Renal pelvis (tissue), 12 donors: ENCODE measurements around the gene ALG10B. TPM values are rescaled to one million over a fixed set of nuclear protein-coding genes. Genes with fewer than 3 reads are reported as not detected.
"Not testable (repeated sequence)": the region's sequence is repeated elsewhere in the genome, so short reads cannot be mapped to it uniquely, and the experiment has no call there.

Experiments used
- DNase-seq: peaks from one replicate; pipeline ENCODE4 v3.0.0-alpha.2; 2013
- long read RNA-seq, 16 experiments: transcript quantifications; one replicate each; lab custom pipeline, GENCODE V29; 2026
- polyA plus RNA-seq, 3 donors: library from polyadenylated mRNA; unstranded; fragments of 120-200 nt; gene quantifications; one replicate each; pipeline ENCODE4 v1.2.1, GENCODE V29; 2013; ENCODE audit not compliant: insufficient read length in 3 of 3

Gene ALG10B
- polyA plus RNA-seq: 10 to 100 TPM in 2 of 3 donors, 1 to 10 TPM in 1; 9.7 to 14.1 (median 13.8) TPM
- long read RNA-seq, donor 1, full-length matches to known transcripts: 1 of 1 reads
- long read RNA-seq, donor 1, partial matches to known transcripts: 0 of 1 reads
- long read RNA-seq, donor 1, other reads (novel, unspliced or antisense): 0 of 1 reads
- long read RNA-seq, donor 2: 0 reads
- long read RNA-seq, donor 3, full-length matches to known transcripts: 6 of 6 reads
- long read RNA-seq, donor 3, partial matches to known transcripts: 0 of 6 reads
- long read RNA-seq, donor 3, other reads (novel, unspliced or antisense): 0 of 6 reads
- long read RNA-seq, donor 4, full-length matches to known transcripts: 2 of 2 reads
- long read RNA-seq, donor 4, partial matches to known transcripts: 0 of 2 reads
- long read RNA-seq, donor 4, other reads (novel, unspliced or antisense): 0 of 2 reads
- long read RNA-seq, donor 5, full-length matches to known transcripts: 2 of 2 reads
- long read RNA-seq, donor 5, partial matches to known transcripts: 0 of 2 reads
- long read RNA-seq, donor 5, other reads (novel, unspliced or antisense): 0 of 2 reads
- long read RNA-seq, donor 6: 0 reads
- long read RNA-seq, donor 7, full-length matches to known transcripts: 2 of 2 reads
- long read RNA-seq, donor 7, partial matches to known transcripts: 0 of 2 reads
- long read RNA-seq, donor 7, other reads (novel, unspliced or antisense): 0 of 2 reads
- long read RNA-seq, donor 8, full-length matches to known transcripts: 2 of 2 reads
- long read RNA-seq, donor 8, partial matches to known transcripts: 0 of 2 reads
- long read RNA-seq, donor 8, other reads (novel, unspliced or antisense): 0 of 2 reads
- long read RNA-seq, donor 9, full-length matches to known transcripts: 1 of 1 reads
- long read RNA-seq, donor 9, partial matches to known transcripts: 0 of 1 reads
- long read RNA-seq, donor 9, other reads (novel, unspliced or antisense): 0 of 1 reads
- long read RNA-seq, donor 10, full-length matches to known transcripts: 4 of 4 reads
- long read RNA-seq, donor 10, partial matches to known transcripts: 0 of 4 reads
- long read RNA-seq, donor 10, other reads (novel, unspliced or antisense): 0 of 4 reads
- long read RNA-seq, donor 11, full-length matches to known transcripts: 1 of 1 reads
- long read RNA-seq, donor 11, partial matches to known transcripts: 0 of 1 reads
- long read RNA-seq, donor 11, other reads (novel, unspliced or antisense): 0 of 1 reads
- long read RNA-seq, donor 12, full-length matches to known transcripts: 5 of 5 reads
- long read RNA-seq, donor 12, partial matches to known transcripts: 0 of 5 reads
- long read RNA-seq, donor 12, other reads (novel, unspliced or antisense): 0 of 5 reads
- long read RNA-seq, donor 13, full-length matches to known transcripts: 1 of 1 reads
- long read RNA-seq, donor 13, partial matches to known transcripts: 0 of 1 reads
- long read RNA-seq, donor 13, other reads (novel, unspliced or antisense): 0 of 1 reads
- long read RNA-seq, donor 14: 0 reads
- long read RNA-seq, donor 15, partial matches to known transcripts: 0 of 2 reads
- long read RNA-seq, donor 15, other reads (novel, unspliced or antisense): 0 of 2 reads
- long read RNA-seq, donor 16, full-length matches to known transcripts: 2 of 2 reads
- long read RNA-seq, donor 16, partial matches to known transcripts: 0 of 2 reads
- long read RNA-seq, donor 16, other reads (novel, unspliced or antisense): 0 of 2 reads

DNA sequence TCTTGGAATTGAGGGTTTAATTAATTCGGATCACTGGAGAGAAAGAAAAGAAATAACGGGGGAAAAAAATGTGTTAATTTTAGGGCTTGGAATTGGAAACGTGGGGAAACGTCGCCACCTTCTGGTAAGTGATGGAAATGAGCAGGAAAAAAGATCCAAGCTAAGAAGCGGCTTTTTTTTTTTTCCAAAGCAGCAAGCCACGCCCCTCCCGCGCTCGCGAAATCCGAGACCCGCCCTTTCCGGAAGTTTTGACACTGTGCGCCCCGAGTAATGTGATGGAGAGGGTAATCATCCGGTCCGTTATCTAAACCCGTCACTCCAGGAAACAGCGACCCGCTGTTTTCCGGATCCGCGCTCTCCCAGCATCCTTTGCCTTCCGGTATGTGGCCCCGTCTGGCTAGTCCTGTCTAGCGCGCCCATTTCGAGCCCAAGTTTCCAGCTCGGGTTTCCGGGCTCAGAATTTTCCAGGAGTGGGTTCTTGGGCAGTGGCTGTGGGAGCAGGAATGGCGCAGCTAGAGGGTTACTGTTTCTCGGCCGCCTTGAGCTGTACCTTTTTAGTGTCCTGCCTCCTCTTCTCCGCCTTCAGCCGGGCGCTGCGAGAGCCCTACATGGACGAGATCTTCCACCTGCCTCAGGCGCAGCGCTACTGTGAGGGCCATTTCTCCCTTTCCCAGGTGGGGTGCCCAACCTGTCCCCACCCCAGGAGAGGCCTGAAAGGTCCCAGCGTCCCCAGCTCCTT is at the start of gene ALG10B:
Gene ALG10B (plus strand): TSS at position 384 of the 739 bp plus-strand sequence. CDS start 120 bp downstream, at position 504.
- peak; percentile 96 for DNase-seq

DNA sequence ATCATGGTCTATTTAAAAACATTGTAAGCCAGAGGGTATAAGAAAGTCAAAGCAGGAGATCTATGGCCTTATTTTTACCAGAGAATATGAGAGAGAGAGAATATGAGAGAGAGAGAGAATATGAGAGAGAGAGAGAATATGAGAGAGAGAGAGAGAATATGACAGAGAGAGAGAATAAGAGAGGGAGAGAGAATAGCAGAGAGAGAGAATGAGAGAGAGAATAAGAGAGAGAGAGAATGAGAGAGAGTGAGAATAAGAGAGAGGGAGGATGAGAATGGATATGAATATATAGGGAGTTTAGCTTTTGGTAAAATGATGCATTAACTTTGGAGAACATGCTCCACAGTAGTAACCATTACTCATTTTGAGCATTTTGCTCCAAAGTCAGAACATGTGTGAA is 48.0 kb upstream of the ALG10B start:
- DNase-seq: no peak

DNA sequence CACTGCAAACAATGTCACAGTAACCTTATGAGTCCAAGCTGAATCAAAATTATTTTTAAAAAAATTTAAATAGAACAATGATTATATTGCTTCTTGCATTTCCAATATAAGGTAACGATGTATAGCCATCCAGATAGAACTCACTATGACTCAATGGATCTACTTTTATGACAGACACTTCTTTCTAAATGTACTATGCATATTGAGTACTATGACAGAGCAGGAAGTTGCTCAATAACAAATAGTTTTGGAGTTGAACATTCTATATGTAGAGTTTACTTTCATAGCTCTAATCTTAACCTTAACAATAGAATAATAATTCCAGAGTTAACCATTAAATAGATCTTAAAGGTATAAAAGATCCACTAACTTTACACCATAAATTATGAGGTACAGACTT is 46.7 kb upstream of the ALG10B start:
- no peak for DNase-seq

GRCh38 chr12:38279756-38280155 is 36.8 kb upstream of the ALG10B start:
- no peak for DNase-seq

- DNase-seq: no peak
These were observed 33.7 kb upstream of the ALG10B start for GRCh38 chr12:38282886-38283285.

DNA sequence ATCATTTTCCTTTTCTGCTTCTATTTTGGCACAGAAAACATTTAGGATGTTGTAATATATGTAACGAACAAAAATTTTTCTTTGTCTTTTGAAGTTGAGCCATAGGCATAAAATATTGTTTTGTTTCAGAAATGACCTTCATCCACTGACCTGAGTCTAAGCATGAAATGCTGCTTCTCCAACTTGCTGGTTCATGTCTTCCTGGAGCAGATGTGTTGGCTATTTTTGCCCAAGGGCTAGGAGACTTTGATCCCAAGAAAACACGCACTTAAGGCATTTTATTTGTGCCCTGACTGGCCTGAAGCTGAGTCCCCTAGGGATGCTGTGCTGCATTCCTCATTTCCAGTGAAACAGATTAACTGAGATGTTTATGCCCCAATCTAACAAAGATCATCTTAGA is 27.2 kb upstream of the ALG10B start:
- DNase-seq: no peak

DNA sequence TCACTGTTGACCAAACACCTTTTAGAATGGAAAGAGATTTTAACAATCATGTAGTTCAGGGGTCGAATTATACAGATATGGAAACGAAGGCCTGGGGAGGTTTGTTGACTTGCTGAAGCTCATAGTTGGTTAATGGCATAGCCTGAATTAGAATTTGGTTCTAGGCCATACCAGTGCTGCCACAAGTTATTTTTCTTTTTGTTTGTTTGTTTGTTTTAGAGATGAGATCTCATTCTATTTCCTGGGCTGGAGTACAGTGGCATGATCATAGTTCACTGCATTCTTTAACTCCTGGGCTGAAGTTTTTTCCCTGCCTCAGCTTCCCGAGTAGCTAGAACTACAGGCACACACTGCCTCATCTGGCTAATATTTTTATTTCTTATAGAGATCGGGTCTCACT is 25.4 kb upstream of the ALG10B start:
- no peak for DNase-seq

DNA sequence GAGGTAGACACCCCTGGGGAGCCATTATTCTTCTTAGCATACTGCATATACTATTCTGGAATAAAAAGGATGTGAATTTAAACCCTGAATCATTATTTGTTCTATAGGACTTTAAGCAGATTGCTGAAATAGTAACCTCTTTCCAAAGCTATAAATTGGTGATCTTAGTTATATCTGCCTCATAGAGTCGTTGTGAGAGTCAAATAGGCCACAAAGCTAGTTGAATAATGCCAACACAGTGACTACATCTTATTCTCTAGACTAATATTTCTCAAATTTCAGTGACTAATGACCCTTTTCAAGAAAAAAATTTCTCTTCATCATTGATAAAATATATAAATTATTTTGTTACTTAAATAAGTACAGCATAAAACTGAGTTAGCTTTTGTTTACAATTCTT is 13.6 kb upstream of the ALG10B start:
- not testable (repeated sequence) for DNase-seq

GRCh38 chr12:38321966-38322365 is 5.4 kb downstream of the ALG10B start:
- DNase-seq: not testable (repeated sequence)

DNA sequence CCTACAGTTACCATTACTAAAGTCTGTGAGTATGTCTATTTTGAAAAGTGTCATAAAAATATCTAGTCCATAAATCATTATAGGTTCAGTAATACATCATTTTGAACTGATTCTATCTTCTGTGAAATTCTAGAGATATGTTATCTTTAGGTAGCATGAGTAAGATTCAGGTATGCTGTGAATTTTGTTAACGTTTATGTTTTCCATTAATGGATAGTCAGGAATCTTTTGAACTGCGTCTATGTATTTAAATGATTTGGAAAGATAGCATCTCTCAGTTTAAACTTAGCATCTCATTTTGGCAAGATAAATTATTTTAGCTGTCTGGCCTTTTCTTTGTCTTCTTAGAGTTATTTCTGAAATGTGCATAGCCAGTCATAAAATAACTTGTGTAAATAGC is 8.3 kb downstream of the ALG10B start:
- no peak for DNase-seq

GRCh38 chr12:38327356-38327755 is 10.8 kb downstream of the ALG10B start:
- DNase-seq: no peak

- DNase-seq: peak; percentile 19
These were observed 11.8 kb downstream of the ALG10B start for GRCh38 chr12:38328306-38328895.

DNA sequence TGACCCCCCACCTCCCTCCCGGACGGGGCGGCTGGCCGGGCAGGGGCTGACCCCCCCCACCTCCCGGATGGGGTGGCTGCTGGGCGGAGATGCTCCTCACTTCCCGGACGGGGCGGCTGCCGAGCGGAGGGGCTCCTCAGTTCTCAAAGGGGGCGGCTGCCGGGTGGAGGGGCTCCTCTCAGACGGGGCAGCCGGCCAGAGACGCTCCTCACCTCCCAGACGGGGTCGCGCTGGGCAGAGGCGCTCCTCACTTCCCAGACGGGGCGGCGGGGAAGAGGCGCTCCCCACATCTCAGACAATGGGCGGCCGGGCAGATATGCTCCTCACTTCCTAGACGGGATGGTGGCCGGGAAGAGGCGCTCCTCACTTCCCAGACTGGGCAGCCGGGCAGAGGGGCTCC is 13.8 kb downstream of the ALG10B start:
- DNase-seq: not testable (repeated sequence)

DNA sequence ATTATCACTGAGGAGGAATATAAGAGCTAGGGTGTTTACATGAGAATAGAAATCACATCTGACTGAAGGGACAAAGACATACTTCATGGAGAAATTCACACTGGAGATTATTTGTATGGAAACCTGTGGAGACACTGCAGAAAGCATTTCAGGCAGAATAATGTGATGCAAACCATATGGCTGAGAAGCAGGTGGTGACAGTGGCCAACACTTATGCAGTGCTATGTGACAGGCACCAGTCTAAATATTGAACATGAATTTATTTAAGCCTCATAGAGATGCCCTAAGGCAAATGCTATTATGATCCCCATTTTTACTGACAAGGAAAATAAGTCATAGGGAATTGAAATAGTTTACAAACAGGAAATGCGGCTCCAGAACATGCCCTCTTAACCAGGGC is 16.2 kb downstream of the ALG10B start:
- DNase-seq: no peak

- no peak for DNase-seq
These were observed 25.9 kb downstream of the ALG10B start for GRCh38 chr12:38342444-38342843.

- DNase-seq: not testable (repeated sequence)
These were observed 26.7 kb downstream of the ALG10B start for GRCh38 chr12:38343256-38343655.

DNA sequence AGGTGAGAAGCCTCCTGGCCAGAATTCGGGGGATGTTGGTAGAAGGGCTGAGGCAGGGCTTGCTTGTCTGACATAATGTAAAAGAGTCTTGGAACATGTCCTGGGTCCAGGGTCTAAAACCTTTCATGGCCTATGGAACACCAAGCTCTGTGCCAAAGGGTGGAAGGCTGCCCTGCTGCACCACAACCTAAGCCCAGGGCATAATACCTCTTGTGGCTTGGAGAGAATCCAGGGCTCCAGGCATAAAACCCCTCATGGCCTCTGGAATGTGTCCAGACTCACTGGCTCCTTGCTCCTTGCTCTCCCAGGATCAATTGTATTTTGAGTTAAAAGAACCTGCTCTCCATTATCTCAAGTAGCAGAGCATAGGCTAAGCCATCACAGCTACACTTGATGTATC is 27.3 kb downstream of the ALG10B start:
- DNase-seq: not testable (repeated sequence)

DNA sequence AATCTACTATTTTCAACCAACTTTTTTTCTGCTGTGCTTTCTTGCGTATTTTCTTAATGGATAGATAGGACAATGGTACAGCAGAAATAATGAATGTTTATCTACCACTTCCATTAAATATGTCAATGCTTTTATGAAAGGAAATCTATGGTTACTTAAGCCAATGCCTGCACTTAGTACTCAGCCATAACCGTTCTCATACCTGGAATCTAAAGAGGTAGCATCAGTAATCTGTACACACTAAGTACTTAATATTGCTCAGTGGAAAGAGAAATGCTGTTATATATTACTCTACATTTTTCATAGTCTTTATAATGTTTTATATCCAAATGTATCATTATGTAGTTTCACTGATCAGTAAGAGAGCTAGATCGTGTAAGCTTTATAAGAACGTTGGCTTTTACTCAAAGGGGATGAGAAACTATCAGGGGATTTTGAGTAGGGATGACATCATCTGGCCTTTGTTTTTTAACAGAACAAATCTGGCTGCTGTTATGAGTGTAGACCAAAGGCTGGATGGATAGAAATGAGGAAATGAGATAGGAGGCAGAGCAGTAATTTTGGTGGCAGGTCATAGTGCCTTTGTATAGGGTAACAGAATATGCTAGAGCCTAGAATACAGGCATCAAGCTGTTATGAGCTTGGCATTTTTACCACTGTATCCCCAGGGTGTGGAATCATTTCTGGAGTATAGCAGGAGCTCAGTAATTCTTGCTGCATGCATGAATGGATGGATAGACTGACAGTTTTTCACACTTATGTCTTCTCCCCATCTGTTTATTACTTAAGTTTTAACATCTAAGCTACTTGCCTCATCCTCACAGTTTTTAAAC is 34.0 kb downstream of the ALG10B start:
- DNase-seq: no peak

- not testable (repeated sequence) for DNase-seq
These were observed 34.6 kb downstream of the ALG10B start for GRCh38 chr12:38351175-38351508.
